T-helper 2 cell treated with Interferon-gamma antibody and Interleukin-4, amounts not matched to agents 5 μg/mL and 100 μg/mL, for 36 hours (primary cell): Measurements from ENCODE around the gene MSL3B.

ENCODE experiments used
- DNase-seq: peaks from one replicate; pipeline ENCODE4 v3.0.0; 2021; ENCODE audit warnings: low spot score
- H3K27ac Mint-ChIP-seq: one replicate; pipeline ENCODE4 v1.8.0; 2021; ENCODE audit warnings: mild to moderate bottlenecking, mixed read lengths
- H3K27me3 Mint-ChIP-seq: one replicate; pipeline ENCODE4 v1.8.0; 2021; ENCODE audit warnings: low read depth, mixed read lengths
- H3K36me3 Mint-ChIP-seq: one replicate; pipeline ENCODE4 v1.8.0; 2021; ENCODE audit warnings: low read depth, mixed read lengths
- H3K4me1 Mint-ChIP-seq: one replicate; pipeline ENCODE4 v1.8.0; 2021; ENCODE audit warnings: low read depth, mixed read lengths
- H3K4me3 Mint-ChIP-seq: one replicate; pipeline ENCODE4 v1.8.0; 2022; ENCODE audit warnings: mild to moderate bottlenecking, moderate library complexity, mixed read lengths
- H3K9me3 Mint-ChIP-seq: one replicate; pipeline ENCODE4 v1.8.0; 2021; ENCODE audit warnings: mixed read lengths

The MSL3B gene

DNA sequence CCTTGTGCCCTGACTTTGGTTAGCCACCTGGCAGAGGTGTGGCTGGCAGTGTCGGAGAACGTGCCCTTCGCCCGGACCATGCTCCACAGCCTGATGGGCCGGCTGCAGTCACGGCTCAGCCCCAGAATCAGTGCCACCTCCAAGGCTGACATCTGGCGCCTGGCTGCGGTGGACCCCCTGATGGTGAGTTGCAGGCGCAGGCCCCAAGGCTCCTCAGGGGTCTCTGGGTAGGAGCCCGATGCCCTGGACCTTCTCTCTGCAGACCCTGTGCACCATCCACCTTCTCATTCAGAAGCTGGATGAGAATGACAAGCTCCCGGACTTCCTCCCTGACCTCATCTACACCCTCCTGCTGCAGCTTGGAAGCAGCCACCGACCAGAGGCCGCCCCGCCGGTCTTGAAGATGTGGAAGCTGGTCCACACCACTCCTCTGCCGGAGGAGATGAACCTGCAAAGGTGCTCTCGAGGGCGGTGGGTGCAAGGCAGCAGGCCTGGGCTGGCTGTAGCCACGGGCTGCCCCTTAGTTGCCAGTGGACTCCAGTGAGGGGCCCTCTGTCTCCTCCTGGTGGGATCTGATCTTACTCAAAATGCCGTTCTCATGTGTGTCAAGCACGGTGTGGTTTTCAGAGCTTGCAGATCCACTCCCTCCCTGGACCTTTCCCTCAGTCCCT is 46.0 kb downstream of the MSL3B start:
- Mint-ChIP-seq H3K4me3 (no peak overlapping the region), H3K4me1 (no peaks in the 10 kb centered on the region), H3K27ac (no peak overlapping the region), H3K9me3 (no peaks in the 10 kb centered on the region), H3K27me3 (peaks cover 12% of the 10 kb centered on the region), H3K36me3 (no peaks in the 10 kb centered on the region)
- no peak for DNase-seq

GRCh38 chr2:233821709-233822100 is 46.5 kb downstream of the MSL3B start:
- no peaks in the 10 kb centered on the region for H3K4me1 Mint-ChIP-seq
- DNase-seq, result no peak
- no peaks in the 10 kb centered on the region for H3K36me3 Mint-ChIP-seq
- H3K4me3 Mint-ChIP-seq, result no peak overlapping the region
- H3K9me3 Mint-ChIP-seq, result no peaks in the 10 kb centered on the region
- no peak overlapping the region for H3K27ac Mint-ChIP-seq
- peaks cover 12% of the 10 kb centered on the region for H3K27me3 Mint-ChIP-seq

GRCh38 chr2:233821196-233821595 is 47.0 kb downstream of the MSL3B start:
- Mint-ChIP-seq H3K4me3 (no peak overlapping the region), H3K9me3 (no peaks in the 10 kb centered on the region), H3K4me1 (no peaks in the 10 kb centered on the region), H3K27me3 (peaks cover 7% of the 10 kb centered on the region), H3K36me3 (no peaks in the 10 kb centered on the region), H3K27ac (no peak overlapping the region)
- no peak for DNase-seq

- DNase-seq, result no peak
- peaks cover 9% of the 10 kb centered on the region for H3K27me3 Mint-ChIP-seq
- H3K4me3 Mint-ChIP-seq, result no peak overlapping the region
- no peaks in the 10 kb centered on the region for H3K36me3 Mint-ChIP-seq
- H3K4me1 Mint-ChIP-seq, result no peaks in the 10 kb centered on the region
- H3K27ac Mint-ChIP-seq, result no peak overlapping the region
- H3K9me3 Mint-ChIP-seq, result no peaks in the 10 kb centered on the region
These were observed 47.4 kb downstream of the MSL3B start for GRCh38 chr2:233820774-233821105.

GRCh38 chr2:233819884-233820773 is 48.1 kb downstream of the MSL3B start:
- H3K27ac Mint-ChIP-seq, result no peak overlapping the region
- no peak overlapping the region for H3K4me3 Mint-ChIP-seq
- H3K9me3 Mint-ChIP-seq, result no peaks in the 10 kb centered on the region
- no peaks in the 10 kb centered on the region for H3K36me3 Mint-ChIP-seq
- no peaks in the 10 kb centered on the region for H3K4me1 Mint-ChIP-seq
- DNase-seq, result no peak
- H3K27me3 Mint-ChIP-seq, result peaks cover 7% of the 10 kb centered on the region

DNA sequence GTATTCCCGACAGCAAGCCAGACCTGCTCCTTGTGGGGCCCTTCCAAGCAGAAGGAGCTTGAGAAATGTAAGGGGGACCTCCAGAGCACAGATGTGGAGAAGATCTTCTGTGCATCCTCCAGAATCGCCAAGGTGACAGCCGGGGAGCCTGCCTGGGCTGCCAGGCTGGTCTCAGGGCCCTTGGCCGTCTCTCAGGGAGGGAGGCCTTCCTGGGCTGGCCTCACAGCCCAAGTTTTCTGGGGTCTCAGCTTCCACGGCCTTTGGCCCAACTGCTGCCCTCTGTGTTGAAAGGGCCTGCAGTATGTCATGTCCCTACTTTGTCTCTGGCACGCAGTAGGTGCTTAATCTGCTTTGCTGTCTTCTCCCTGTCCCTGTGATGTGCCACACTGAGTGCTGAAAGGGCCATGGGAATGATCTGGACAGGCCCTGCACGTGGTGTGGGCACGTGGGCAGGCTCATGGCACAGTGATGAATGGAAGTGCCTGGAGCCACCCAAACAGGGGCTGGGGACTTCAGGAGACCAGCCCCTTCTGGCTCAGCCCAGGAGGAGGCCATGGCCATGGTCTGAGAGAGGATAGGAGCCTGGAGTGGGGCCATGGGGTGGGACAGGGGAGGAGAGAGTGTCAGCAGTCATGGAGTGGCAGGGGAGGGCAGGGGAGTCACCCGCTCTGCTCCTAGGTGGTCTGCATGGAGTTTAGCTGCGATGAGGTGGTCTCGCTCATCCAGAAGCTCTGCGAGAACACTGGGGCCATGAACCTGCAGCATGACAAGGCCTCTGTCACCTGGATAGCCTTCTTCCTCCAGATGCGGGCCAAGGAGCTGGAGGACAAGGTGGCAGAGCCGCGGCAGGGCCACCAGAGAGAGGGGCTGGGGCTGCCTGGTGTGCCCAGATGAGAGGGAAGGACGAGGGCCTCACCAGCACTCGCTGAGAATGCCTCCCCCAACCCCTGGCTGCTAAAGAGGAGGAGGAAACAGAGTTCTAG is 49.3 kb downstream of the MSL3B start:
- H3K27me3 Mint-ChIP-seq, result peaks cover 10% of the 10 kb centered on the region
- DNase-seq, result no peak
- H3K9me3 Mint-ChIP-seq, result no peaks in the 10 kb centered on the region
- no peak overlapping the region for H3K27ac Mint-ChIP-seq
- no peak overlapping the region for H3K4me3 Mint-ChIP-seq
- no peaks in the 10 kb centered on the region for H3K4me1 Mint-ChIP-seq
- no peaks in the 10 kb centered on the region for H3K36me3 Mint-ChIP-seq

DNA sequence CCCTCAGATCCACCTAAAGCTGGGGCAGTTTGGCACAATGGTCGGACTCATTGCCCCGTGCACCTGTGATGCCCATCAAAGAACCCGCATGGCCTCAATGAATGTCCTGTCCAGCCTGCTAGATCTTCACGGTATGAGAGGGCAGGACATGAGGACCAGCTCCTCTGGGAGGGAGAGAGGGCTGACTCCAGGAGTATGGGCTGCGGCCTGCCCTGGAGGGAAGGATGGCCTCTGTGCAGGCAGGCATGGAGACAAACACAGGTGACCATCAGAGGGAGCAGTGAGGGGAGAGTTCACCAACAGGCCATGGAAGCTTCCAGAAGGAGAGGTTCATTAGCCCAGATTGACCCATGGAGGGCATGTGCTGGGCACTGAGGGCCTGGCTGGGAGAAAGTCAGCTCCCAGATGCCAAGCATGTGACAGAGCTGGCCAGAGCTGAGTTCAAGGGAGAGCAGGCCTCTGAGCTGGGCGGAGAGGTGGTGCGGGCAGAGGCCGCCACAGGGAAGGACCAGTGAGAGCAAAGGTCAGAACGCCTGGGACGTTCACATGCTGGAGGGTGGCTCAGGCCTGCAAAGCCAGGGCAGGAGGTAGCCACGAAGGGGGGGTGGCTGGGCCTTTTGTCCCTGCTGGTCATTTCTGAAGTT is 50.1 kb downstream of the MSL3B start:
- Mint-ChIP-seq H3K27me3 (peaks cover 10% of the 10 kb centered on the region), H3K36me3 (no peaks in the 10 kb centered on the region), H3K4me1 (no peaks in the 10 kb centered on the region), H3K4me3 (no peak overlapping the region), H3K27ac (no peak overlapping the region), H3K9me3 (no peaks in the 10 kb centered on the region)
- DNase-seq, result no peak

DNA sequence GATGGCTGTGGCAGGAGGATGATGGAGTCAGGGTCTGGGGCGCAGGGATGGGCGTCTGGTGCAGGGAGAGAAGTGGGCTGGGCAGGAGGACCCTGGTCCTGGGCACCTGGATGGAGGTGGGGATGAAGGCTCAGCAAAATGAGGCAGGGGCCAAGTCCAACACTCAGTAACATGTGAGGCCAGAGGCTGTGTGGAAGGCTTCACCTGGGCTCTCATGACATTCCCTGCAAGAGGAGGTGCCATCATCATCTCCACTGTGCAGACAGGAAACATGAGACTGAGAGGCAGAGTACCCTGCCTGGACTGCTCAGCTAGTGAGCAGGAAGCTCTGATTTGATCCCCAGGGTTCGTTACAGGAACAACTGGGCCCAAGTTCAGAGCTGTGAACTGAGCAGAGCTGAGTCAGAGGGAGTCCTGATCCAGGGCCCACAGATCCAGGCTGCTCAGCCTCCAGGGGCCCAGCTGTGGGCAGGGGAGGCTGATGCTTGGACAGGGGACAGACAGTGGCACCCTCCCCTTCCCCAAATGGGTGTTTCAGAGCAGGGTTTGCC is 50.8 kb downstream of the MSL3B start:
- H3K4me3 Mint-ChIP-seq, result no peak overlapping the region
- H3K4me1 Mint-ChIP-seq, result no peaks in the 10 kb centered on the region
- DNase-seq, result no peak
- no peaks in the 10 kb centered on the region for H3K9me3 Mint-ChIP-seq
- peaks cover 10% of the 10 kb centered on the region for H3K27me3 Mint-ChIP-seq
- no peak overlapping the region for H3K27ac Mint-ChIP-seq
- H3K36me3 Mint-ChIP-seq, result no peaks in the 10 kb centered on the region

DNA sequence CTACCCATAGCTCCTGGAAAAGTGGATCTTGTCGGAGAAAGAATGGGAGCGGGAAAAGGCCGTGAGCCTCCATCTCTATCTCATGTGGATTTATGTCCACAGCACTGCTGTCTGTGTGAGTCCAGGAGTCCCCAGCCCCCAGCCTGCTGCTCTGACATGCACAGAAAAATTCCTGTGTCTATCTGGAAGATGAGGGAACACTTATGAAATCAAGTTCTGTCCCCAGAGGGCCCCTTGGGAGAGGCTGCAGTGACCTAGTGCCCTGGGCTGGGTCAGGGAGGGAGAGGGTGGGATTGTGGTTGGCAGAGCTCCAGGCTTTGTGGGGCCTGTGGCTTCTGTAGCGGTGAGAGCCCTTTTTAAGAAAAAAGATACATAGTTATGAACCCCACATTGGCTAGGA is 51.4 kb downstream of the MSL3B start:
- DNase-seq, result no peak
- no peaks in the 10 kb centered on the region for H3K36me3 Mint-ChIP-seq
- H3K27ac Mint-ChIP-seq, result no peak overlapping the region
- peaks cover 10% of the 10 kb centered on the region for H3K27me3 Mint-ChIP-seq
- no peak overlapping the region for H3K4me3 Mint-ChIP-seq
- no peaks in the 10 kb centered on the region for H3K9me3 Mint-ChIP-seq
- no peaks in the 10 kb centered on the region for H3K4me1 Mint-ChIP-seq

- Mint-ChIP-seq H3K36me3 (no peaks in the 10 kb centered on the region), H3K27me3 (peaks cover 10% of the 10 kb centered on the region), H3K4me3 (no peak overlapping the region), H3K9me3 (no peaks in the 10 kb centered on the region), H3K4me1 (no peaks in the 10 kb centered on the region), H3K27ac (no peak overlapping the region)
- DNase-seq, result no peak
These were observed 51.9 kb downstream of the MSL3B start for GRCh38 chr2:233816334-233816733.

GRCh38 chr2:233815861-233816260 is 52.3 kb downstream of the MSL3B start:
- Mint-ChIP-seq H3K27ac (no peak overlapping the region), H3K9me3 (no peaks in the 10 kb centered on the region), H3K36me3 (no peaks in the 10 kb centered on the region), H3K4me3 (no peak overlapping the region), H3K4me1 (no peaks in the 10 kb centered on the region), H3K27me3 (peaks cover 10% of the 10 kb centered on the region)
- DNase-seq, result no peak
